Osteocyte (in vitro differentiated cells): ENCODE data around the gene PAM16. TPM values are rescaled to one million over a fixed set of nuclear protein-coding genes. Genes with fewer than 3 reads are reported as not detected.

ENCODE experiments used
- DNase-seq: peaks from one replicate; pipeline ENCODE4 v3.0.0; 2021; ENCODE audit warnings: mixed read lengths; ENCODE audit not compliant: unreplicated experiment; ENCODE audit errors: extremely low spot score
- H3K27ac Mint-ChIP-seq: one replicate; pipeline ENCODE4 v1.8.0; 2021; ENCODE audit warnings: mild to moderate bottlenecking, mixed read lengths; ENCODE audit not compliant: unreplicated experiment
- H3K27me3 Mint-ChIP-seq: one replicate; pipeline ENCODE4 v1.8.0; 2021; ENCODE audit warnings: mixed read lengths; ENCODE audit not compliant: unreplicated experiment
- H3K36me3 Mint-ChIP-seq: one replicate; pipeline ENCODE4 v1.8.0; 2021; ENCODE audit warnings: mixed read lengths; ENCODE audit not compliant: unreplicated experiment
- H3K4me1 Mint-ChIP-seq: one replicate; pipeline ENCODE4 v1.8.0; 2021; ENCODE audit warnings: mixed read lengths; ENCODE audit not compliant: unreplicated experiment
- H3K4me3 Mint-ChIP-seq: one replicate; pipeline ENCODE4 v1.8.0; 2021; ENCODE audit warnings: mild to moderate bottlenecking, moderate library complexity, mixed read lengths; ENCODE audit not compliant: unreplicated experiment
- H3K9me3 Mint-ChIP-seq: one replicate; pipeline ENCODE4 v1.8.0; 2021; ENCODE audit warnings: mixed read lengths; ENCODE audit not compliant: unreplicated experiment
- total RNA-seq: library from RNA; stranded (reverse); gene quantifications from 2 replicates; pipeline ENCODE4 v1.2.1, GENCODE V29; 2021
- TF ChIP-seq, protein P1 (sequence below): fragments of 200-600 bp; sonication (generic); IDR thresholded peaks from 2 replicates; pipeline ENCODE4 v1.5.0; 2021; ENCODE audit warnings: antibody characterized with exemption, mild to moderate bottlenecking, moderate library complexity

The PAM16 gene
- total RNA-seq, 1 donor from 2014 or later, result 21.0 TPM

DNA sequence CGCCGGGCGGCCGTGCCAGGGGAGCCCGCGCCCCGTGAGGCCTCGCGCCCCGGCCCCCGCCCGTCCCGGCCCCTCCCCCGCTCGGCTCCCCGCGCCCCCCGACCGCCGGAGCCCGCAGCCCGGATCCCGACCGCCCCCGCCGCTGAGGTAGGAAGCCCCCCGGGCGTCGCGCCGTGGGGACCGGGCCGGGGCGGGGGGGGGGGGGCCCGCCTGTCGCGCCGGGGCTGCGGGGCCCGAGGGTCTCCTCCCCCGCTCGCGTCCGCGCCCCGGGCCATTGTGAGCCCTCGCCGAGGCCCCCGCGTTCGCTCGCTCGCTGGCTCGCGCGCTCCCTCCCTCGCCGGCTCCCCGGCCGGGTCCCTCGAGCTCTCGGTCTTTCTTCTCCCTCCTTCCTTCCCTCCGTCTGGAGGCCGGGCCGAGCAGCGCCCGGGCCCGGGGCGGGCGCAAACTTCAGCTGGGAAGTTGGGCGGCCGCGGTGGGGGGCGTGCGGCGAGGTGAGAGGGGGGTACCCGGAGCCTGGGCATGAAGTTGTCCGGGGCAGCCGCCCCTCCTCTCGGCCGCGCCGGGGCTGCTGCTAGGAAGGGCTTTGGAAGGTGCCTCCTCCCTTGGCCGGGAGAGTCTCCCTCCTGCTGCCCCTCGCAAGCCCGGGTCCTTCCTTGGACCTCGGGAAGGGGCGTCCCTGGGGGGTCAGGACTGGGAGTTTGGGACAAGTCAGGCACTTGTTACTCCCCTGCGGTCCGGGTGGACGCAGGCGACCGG lies 34.8 kb downstream of the PAM16 start:
- no peaks in the 10 kb centered on the region for H3K27me3 Mint-ChIP-seq

DNA sequence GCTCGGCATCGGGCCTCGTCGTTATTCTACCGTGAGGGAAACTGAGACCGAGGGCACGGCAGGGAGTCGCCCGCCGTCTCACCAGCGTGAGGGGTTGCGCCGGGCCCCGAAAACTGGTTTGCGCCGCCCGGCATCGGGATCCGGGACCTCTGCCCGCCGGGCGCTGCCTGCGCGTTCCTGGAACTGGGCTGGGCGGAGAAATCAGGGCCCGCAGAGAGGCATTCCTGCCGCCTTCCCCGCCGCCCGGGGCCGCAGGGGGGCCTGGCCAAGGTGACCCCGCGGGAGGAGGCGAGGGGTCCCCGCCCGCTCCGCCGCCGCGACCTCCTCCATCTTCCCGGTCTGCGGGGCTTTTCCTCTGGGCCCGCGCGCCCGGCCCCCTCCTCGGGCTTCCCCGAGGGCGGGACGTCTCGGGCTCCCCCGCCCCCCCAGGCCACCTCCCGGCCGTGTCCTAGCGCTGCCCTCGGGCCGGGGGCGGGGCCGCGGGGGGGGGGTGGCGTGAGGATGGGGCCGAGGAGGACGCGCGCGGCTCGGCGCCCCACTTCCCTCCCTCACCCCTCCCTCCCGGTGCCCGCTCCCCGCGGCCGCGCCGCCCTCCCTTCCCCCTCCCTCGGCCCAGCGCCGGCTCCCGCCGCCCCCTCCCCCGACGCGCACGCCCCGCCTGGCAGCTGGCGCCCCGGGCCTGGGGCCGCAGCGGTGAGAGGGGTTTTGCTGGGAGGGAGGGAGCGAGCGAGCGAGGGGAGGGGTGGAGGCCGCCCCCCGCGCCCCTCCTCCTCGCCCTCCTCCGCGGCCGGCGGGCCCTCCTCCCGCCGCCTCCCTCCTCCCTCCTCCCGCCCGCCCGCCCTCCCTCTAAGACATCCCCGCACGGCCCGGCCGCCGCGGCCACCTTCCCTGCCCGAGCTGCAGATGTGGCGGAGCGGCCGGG lies 35.7 kb downstream of the PAM16 start, which contains the start of gene GLIS2:
GLIS2 (plus strand) TSS at position 882 of the 922 bp plus-strand sequence. CDS start 16,214 bp downstream, outside the sequence.
- peaks cover 48% of the 10 kb centered on the region for H3K4me1 Mint-ChIP-seq
- DNase-seq, result peak; percentile 93
- H3K4me3 Mint-ChIP-seq, result peak within 1 kb of the TSS; percentile 84
- TF ChIP-seq, protein P1, sequence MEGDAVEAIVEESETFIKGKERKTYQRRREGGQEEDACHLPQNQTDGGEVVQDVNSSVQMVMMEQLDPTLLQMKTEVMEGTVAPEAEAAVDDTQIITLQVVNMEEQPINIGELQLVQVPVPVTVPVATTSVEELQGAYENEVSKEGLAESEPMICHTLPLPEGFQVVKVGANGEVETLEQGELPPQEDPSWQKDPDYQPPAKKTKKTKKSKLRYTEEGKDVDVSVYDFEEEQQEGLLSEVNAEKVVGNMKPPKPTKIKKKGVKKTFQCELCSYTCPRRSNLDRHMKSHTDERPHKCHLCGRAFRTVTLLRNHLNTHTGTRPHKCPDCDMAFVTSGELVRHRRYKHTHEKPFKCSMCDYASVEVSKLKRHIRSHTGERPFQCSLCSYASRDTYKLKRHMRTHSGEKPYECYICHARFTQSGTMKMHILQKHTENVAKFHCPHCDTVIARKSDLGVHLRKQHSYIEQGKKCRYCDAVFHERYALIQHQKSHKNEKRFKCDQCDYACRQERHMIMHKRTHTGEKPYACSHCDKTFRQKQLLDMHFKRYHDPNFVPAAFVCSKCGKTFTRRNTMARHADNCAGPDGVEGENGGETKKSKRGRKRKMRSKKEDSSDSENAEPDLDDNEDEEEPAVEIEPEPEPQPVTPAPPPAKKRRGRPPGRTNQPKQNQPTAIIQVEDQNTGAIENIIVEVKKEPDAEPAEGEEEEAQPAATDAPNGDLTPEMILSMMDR, result no peak
- no peaks in the 10 kb centered on the region for H3K9me3 Mint-ChIP-seq
- no peaks in the 10 kb centered on the region for H3K27me3 Mint-ChIP-seq
- peak within 1 kb of the TSS; percentile 96 for H3K27ac Mint-ChIP-seq
- no peaks in the 10 kb centered on the region for H3K36me3 Mint-ChIP-seq

More for the DNA sequence above, 34.8 kb downstream of the PAM16 start:
- peak; percentile 86 for DNase-seq
- H3K9me3 Mint-ChIP-seq, result no peaks in the 10 kb centered on the region
- TF ChIP-seq, protein P1, result no peak
- H3K4me3 Mint-ChIP-seq, result peak overlapping the region; percentile 84
- H3K4me1 Mint-ChIP-seq, result peaks cover 45% of the 10 kb centered on the region
- H3K36me3 Mint-ChIP-seq, result no peaks in the 10 kb centered on the region
- H3K27ac Mint-ChIP-seq, result peak overlapping the region; percentile 68

DNA sequence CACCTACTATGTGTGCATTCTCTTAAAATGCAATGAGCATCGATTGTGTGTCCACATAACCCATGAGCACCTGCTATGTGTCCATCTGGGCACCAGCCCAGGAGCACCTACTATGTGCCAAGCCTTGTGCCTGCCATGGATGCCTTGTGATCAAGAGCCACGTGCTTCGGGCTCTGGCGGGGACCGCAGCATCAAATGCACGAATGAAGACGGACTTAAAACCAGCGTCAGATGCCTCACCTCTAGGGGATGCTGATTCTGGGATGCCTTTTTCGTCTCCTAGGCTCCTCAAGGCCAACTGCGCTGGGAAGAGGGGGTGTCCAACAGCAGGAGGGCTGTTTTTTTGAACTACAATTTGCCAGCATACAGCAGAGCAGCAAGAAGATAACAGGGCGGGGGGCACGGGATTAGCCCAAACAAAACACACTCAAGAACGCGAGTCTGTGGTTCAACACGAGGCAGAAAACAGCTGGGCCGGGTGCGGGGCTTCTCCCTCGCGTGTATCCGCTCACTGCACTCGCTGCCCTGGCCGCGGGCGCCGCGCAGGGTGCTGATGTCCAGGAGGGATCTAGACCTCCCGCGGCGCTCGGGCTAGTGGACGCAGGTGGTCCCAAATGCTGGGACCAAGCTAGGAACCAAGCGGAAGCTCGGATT lies 36.5 kb downstream of the PAM16 start:
- Mint-ChIP-seq H3K9me3 (no peaks in the 10 kb centered on the region), H3K27ac (peak overlapping the region; percentile 96), H3K27me3 (no peaks in the 10 kb centered on the region), H3K36me3 (no peaks in the 10 kb centered on the region), H3K4me3 (peak overlapping the region; percentile 79), H3K4me1 (peaks cover 48% of the 10 kb centered on the region)
- TF ChIP-seq, protein P1, result no peak
- DNase-seq, result peak; percentile 88

DNA sequence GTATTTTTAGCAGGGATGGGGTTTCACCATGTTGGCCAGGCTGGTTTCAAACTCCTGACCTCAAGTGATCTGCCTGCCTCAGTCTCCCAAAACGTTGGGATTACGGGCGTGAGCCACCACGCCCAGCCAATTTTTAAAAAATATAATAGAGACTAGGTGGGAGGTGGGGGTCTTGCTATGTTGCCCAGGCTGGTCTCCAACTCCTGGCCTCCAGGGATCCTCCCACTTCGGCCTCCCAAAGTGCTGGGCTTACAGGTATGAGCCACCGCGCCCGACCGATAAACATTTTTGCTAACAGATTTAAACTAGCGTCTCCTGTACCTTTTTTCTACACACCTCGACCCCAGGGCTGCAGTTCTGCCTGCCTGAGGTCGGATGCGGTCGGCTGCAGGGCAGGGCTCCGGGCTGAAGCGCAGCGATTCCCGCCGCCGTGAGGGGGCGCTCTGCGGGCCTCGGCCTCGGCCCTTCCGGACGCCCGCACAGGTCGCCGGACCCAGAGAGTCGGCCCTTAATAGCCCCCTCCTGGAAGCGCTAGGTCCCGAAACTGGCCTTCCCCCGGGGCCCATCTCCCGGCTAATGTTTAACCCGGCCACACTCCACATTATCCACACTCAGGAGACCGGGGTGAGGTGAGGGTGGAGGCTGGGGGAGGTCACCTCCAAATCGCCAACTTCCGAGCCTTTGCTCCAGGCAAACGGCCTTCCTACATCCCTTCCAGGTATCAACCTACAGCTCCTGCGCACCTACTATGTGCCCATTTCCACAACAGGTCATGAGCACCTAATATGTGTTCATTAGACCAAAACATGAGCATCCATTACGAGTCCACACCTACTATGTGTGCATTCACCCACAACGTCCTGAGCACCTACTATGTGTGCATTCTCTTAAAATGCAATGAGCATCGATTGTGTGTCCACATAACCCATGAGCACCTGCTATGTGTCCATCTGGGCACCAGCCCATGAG lies 37.3 kb downstream of the PAM16 start:
- H3K27ac Mint-ChIP-seq, result peak overlapping the region; percentile 28
- H3K36me3 Mint-ChIP-seq, result no peaks in the 10 kb centered on the region
- H3K27me3 Mint-ChIP-seq, result no peaks in the 10 kb centered on the region
- no peaks in the 10 kb centered on the region for H3K9me3 Mint-ChIP-seq
- peaks cover 45% of the 10 kb centered on the region for H3K4me1 Mint-ChIP-seq
- DNase-seq, result peak; percentile 84
- TF ChIP-seq, protein P1, result peak; percentile 73
- H3K4me3 Mint-ChIP-seq, result peak overlapping the region; percentile 79
